ENCODE measurements around the gene RABGAP1L. TPM values are rescaled to one million over a fixed set of nuclear protein-coding genes. Genes with fewer than 3 reads are reported as not detected.

Gene RABGAP1L
- total RNA-seq, 2 experiments from 2014 or later = 59.8 to 67.6 TPM

- ATAC-seq (ENCODE audit: poor library complexity) = no peak
- Histone ChIP-seq H3K27me3 (ENCODE audit: control insufficient read depth in 1 of 2, insufficient read depth in 2 of 2, low read length in 2 of 2) (no peaks in the 10 kb centered on the region), H3K4me3 (ENCODE audit: low read length) (no peak overlapping the region), H3K36me3 (ENCODE audit: insufficient read depth, low read length) (no peaks in the 10 kb centered on the region), H3K27ac (ENCODE audit: low read depth in 1 of 2, low read length in 2 of 2) (no peak overlapping the region), H3K9me3 (ENCODE audit: control insufficient read depth in 1 of 2, insufficient read depth in 1 of 2, low read length in 2 of 2) (no peaks in the 10 kb centered on the region), H3K4me1 (ENCODE audit: insufficient read depth, low read length) (no peaks in the 10 kb centered on the region)
- no peak overlapping the region for H3K27ac Mint-ChIP-seq
- H3K36me3 Mint-ChIP-seq (ENCODE audit: low read depth) = peaks cover 4% of the 10 kb centered on the region
- H3K9me3 Mint-ChIP-seq = no peaks in the 10 kb centered on the region
- intact Hi-C loops (cut with DNase I, micrococcal nuclease) = no loop called here
- ChIA-PET POLR2A (no interaction called here), CTCF (no interaction called here)
- H3K27me3 Mint-ChIP-seq = no peaks in the 10 kb centered on the region
- H3K4me1 Mint-ChIP-seq (ENCODE audit: low read depth) = no peaks in the 10 kb centered on the region
- TF ChIP-seq, protein P1, sequence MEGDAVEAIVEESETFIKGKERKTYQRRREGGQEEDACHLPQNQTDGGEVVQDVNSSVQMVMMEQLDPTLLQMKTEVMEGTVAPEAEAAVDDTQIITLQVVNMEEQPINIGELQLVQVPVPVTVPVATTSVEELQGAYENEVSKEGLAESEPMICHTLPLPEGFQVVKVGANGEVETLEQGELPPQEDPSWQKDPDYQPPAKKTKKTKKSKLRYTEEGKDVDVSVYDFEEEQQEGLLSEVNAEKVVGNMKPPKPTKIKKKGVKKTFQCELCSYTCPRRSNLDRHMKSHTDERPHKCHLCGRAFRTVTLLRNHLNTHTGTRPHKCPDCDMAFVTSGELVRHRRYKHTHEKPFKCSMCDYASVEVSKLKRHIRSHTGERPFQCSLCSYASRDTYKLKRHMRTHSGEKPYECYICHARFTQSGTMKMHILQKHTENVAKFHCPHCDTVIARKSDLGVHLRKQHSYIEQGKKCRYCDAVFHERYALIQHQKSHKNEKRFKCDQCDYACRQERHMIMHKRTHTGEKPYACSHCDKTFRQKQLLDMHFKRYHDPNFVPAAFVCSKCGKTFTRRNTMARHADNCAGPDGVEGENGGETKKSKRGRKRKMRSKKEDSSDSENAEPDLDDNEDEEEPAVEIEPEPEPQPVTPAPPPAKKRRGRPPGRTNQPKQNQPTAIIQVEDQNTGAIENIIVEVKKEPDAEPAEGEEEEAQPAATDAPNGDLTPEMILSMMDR (IDR thresholded peaks at IDR 0.05) = no peak
- no peak overlapping the region for H3K4me3 Mint-ChIP-seq
- DNase-seq = no peak
These were observed 107.8 kb downstream of the RABGAP1L start for GRCh38 chr1:174266991-174267612.

- H3K36me3 Mint-ChIP-seq (ENCODE audit: low read depth) = peaks cover 19% of the 10 kb centered on the region
These were observed 110.8 kb downstream of the RABGAP1L start for GRCh38 chr1:174269989-174270651.

GRCh38 chr1:174273190-174273589, 113.9 kb downstream of the RABGAP1L start:
- Histone ChIP-seq H3K27ac (ENCODE audit: low read depth in 1 of 2, low read length in 2 of 2) (no peak overlapping the region), H3K4me1 (ENCODE audit: insufficient read depth, low read length) (no peaks in the 10 kb centered on the region), H3K36me3 (ENCODE audit: insufficient read depth, low read length) (peaks cover 11% of the 10 kb centered on the region), H3K4me3 (ENCODE audit: low read length) (no peak overlapping the region), H3K9me3 (ENCODE audit: control insufficient read depth in 1 of 2, insufficient read depth in 1 of 2, low read length in 2 of 2) (no peaks in the 10 kb centered on the region), H3K27me3 (ENCODE audit: control insufficient read depth in 1 of 2, insufficient read depth in 2 of 2, low read length in 2 of 2) (no peaks in the 10 kb centered on the region)
- no peaks in the 10 kb centered on the region for H3K4me1 Mint-ChIP-seq (ENCODE audit: low read depth)
- ChIA-PET POLR2A (no interaction called here), CTCF (no interaction called here)
- H3K9me3 Mint-ChIP-seq = no peaks in the 10 kb centered on the region
- TF ChIP-seq, protein P1 (IDR thresholded peaks at IDR 0.05) = no peak
- intact Hi-C loops (cut with DNase I, micrococcal nuclease) = no loop called here
- no peak overlapping the region for H3K27ac Mint-ChIP-seq
- ATAC-seq (ENCODE audit: poor library complexity) (no peak), DNase-seq (no peak)
- H3K36me3 Mint-ChIP-seq (ENCODE audit: low read depth) = peaks cover 15% of the 10 kb centered on the region
- H3K27me3 Mint-ChIP-seq = no peaks in the 10 kb centered on the region
- no peak overlapping the region for H3K4me3 Mint-ChIP-seq

More at GRCh38 chr1:174269989-174270651, 110.8 kb downstream of the RABGAP1L start:
- DNase-seq = no peak
- TF ChIP-seq, protein P1 (IDR thresholded peaks at IDR 0.05) = no peak
- Histone ChIP-seq H3K4me3 (ENCODE audit: low read length) (no peak overlapping the region), H3K27ac (ENCODE audit: low read depth in 1 of 2, low read length in 2 of 2) (no peak overlapping the region), H3K9me3 (ENCODE audit: control insufficient read depth in 1 of 2, insufficient read depth in 1 of 2, low read length in 2 of 2) (no peaks in the 10 kb centered on the region), H3K4me1 (ENCODE audit: insufficient read depth, low read length) (no peaks in the 10 kb centered on the region), H3K27me3 (ENCODE audit: control insufficient read depth in 1 of 2, insufficient read depth in 2 of 2, low read length in 2 of 2) (no peaks in the 10 kb centered on the region), H3K36me3 (ENCODE audit: insufficient read depth, low read length) (no peaks in the 10 kb centered on the region)
- intact Hi-C loops (cut with DNase I, micrococcal nuclease) = no loop called here
- ChIA-PET CTCF (no interaction called here), POLR2A (no interaction called here)
- Mint-ChIP-seq H3K4me1 (ENCODE audit: low read depth) (no peaks in the 10 kb centered on the region), H3K27me3 (no peaks in the 10 kb centered on the region), H3K4me3 (no peak overlapping the region), H3K9me3 (no peaks in the 10 kb centered on the region), H3K27ac (no peak overlapping the region)
- ATAC-seq (ENCODE audit: poor library complexity) = no peak

All from CD4-positive, alpha-beta T cell (primary cell).